GM19351 (cell line): Measurements from ENCODE around the gene OBI1.
A peak's percentile ranks its signal among the peaks of the same experiment; 100 is the strongest.

Experiments
- ATAC-seq: cut with Tn5 transposase; IDR thresholded peaks from one replicate; pipeline ENCODE4 v1.9.1; 2021; ENCODE audit warnings: mild to moderate bottlenecking, moderate library complexity; ENCODE audit not compliant: unreplicated experiment

Gene OBI1

GRCh38 chr13:78604782-78605611 lies 54.0 kb downstream of the OBI1 start:
- ATAC-seq: no peak

GRCh38 chr13:78603240-78603957 lies 55.6 kb downstream of the OBI1 start, which contains the start of gene POU4F1:
Gene POU4F1 (minus strand): TSS chr13:78603552. CDS start chr13:78603326, 226 bp downstream.
- peak; percentile 84 for ATAC-seq

- ATAC-seq: peak; percentile 2
Measured at GRCh38 chr13:78602561-78603239, 56.3 kb downstream of the OBI1 start.

GRCh38 chr13:78601874-78602560 lies 56.9 kb downstream of the OBI1 start:
- no peak for ATAC-seq

- no peak for ATAC-seq
Measured at GRCh38 chr13:78601124-78601873, 57.7 kb downstream of the OBI1 start.

GRCh38 chr13:78600280-78600883 lies 58.6 kb downstream of the OBI1 start:
- no peak for ATAC-seq

GRCh38 chr13:78599645-78600279 lies 59.2 kb downstream of the OBI1 start:
- ATAC-seq: no peak

- ATAC-seq: no peak
Measured at GRCh38 chr13:78598966-78599644, 59.9 kb downstream of the OBI1 start.

- no peak for ATAC-seq
Measured at GRCh38 chr13:78598116-78598781, 60.7 kb downstream of the OBI1 start.

- no peak for ATAC-seq
Measured at GRCh38 chr13:78597602-78597932, 61.4 kb downstream of the OBI1 start.

GRCh38 chr13:78596736-78597601 lies 62.0 kb downstream of the OBI1 start:
- ATAC-seq: no peak

- no peak for ATAC-seq
Measured at GRCh38 chr13:78596399-78596735, 62.6 kb downstream of the OBI1 start.

- no peak for ATAC-seq
Measured at GRCh38 chr13:78595495-78596398, 63.2 kb downstream of the OBI1 start.

- no peak for ATAC-seq
Measured at GRCh38 chr13:78594456-78594975, 64.4 kb downstream of the OBI1 start.

GRCh38 chr13:78593652-78594455 lies 65.1 kb downstream of the OBI1 start:
- no peak for ATAC-seq
